ENCODE results near the gene WDR76. TPM values are rescaled to one million over a fixed set of nuclear protein-coding genes. Genes with fewer than 3 reads are reported as not detected.
"Not testable (repeated sequence)": the region's sequence is repeated elsewhere in the genome, so short reads cannot be mapped to it uniquely, and the experiment has no call there.

The WDR76 gene
- total RNA-seq, 2 donors from 2014 or later = 76.3 to 108 TPM

GRCh38 chr15:43799209-43799944 lies 27.4 kb upstream of the WDR76 start:
- no peak overlapping the region for H3K27ac Mint-ChIP-seq
- H3K4me1 Mint-ChIP-seq (ENCODE audit: low read depth) = peaks cover 57% of the 10 kb centered on the region
- H3K9me3 Mint-ChIP-seq = no peaks in the 10 kb centered on the region
- H3K4me3 Mint-ChIP-seq = peak overlapping the region; percentile 20 to 91
- no peak for ATAC-seq (replicated peaks in 1 of 2)
- no peak for DNase-seq
- no peaks in the 10 kb centered on the region for H3K27me3 Mint-ChIP-seq (ENCODE audit: low read depth)
- H3K36me3 Mint-ChIP-seq (ENCODE audit: insufficient read depth in 2 of 2) = peaks cover 12 to 42% of the 10 kb centered on the region in 2 donors

DNA sequence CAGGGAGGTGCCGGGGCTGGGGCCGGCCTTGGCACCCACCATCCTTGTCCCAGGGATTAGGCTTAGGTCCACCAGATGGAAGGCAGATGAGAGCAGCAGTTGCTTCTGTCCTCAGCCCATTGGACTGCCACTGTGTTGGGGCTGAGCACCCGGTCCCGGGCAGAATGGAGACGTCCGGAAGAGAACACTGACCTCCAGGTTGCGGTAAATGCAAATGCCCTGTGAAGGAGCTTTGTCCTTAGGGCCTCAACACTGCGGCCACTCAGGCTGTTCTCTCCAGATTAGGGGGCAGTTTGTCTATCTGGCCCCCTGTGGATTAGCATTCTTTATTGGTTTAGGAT lies 26.9 kb upstream of the WDR76 start, which contains the start of gene SERINC4:
TSS of gene SERINC4 (minus strand) at position 276 of the 341 bp plus-strand sequence. CDS start at position 42, 234 bp downstream.
- H3K27ac Mint-ChIP-seq = peak within 1 kb of the TSS; percentile 89
- H3K9me3 Mint-ChIP-seq = no peaks in the 10 kb centered on the region
- DNase-seq (no peak), ATAC-seq (replicated peaks in 1 of 2) (peak; percentile 1 to 2)
- peak within 1 kb of the TSS; percentile 89 to 91 for H3K4me3 Mint-ChIP-seq
- peaks cover 52% of the 10 kb centered on the region for H3K4me1 Mint-ChIP-seq (ENCODE audit: low read depth)
- H3K27me3 Mint-ChIP-seq (ENCODE audit: low read depth) = no peaks in the 10 kb centered on the region
- H3K36me3 Mint-ChIP-seq (ENCODE audit: insufficient read depth in 2 of 2) = peaks cover 11 to 43% of the 10 kb centered on the region in 2 donors

DNA sequence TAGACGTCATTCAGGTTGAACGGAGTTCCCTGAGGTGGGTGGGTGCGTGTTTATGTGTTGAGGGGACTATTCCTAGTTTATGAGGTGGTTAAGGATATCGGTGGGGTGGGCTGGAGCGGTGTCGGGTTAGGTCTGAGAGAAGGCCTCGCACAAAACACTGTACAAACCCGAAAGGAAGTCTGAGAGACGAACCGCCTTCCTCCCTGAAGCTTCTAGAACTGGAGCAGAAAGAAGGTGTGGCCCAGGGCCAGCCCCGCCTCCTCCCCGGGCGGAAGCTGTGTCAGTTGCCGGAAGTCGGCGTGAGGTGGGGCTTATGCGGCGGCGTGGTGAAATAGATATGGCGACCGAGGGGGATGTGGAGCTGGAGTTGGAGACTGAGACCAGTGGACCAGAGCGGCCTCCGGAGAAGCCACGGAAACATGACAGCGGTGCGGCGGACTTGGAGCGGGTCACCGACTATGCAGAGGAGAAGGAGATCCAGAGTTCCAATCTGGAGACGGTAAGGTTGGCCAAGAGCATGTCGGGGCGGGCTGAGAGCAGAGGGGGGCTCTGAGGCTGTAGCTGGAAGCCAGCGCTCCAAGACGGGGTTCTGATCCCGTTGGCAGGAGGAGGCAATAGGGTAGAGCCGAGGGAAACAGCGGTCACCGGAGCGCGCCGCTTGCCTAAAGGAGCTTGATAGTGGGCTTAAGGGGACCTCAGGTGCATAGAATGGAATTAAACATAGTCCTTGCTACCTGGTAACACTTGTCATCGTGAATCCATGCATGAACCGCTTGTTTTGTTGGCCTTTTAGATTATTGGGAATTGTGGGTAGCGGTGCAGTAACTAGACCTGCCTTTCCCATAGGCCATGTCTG lies 26.3 kb upstream of the WDR76 start, which contains the start of gene HYPK:
TSS of gene HYPK (plus strand) at position 314 of the 856 bp plus-strand sequence. CDS start at position 338, 24 bp downstream.
- no peaks in the 10 kb centered on the region for H3K27me3 Mint-ChIP-seq (ENCODE audit: low read depth)
- peak; percentile 98 for ATAC-seq (replicated peaks in 1 of 2)
- peak; percentile 94 for DNase-seq
- peak within 1 kb of the TSS; percentile 89 for H3K27ac Mint-ChIP-seq
- H3K9me3 Mint-ChIP-seq = no peaks in the 10 kb centered on the region
- peaks cover 46% of the 10 kb centered on the region for H3K4me1 Mint-ChIP-seq (ENCODE audit: low read depth)
- H3K4me3 Mint-ChIP-seq = peak within 1 kb of the TSS; percentile 89 to 91
- peaks cover 7 to 39% of the 10 kb centered on the region in 2 donors for H3K36me3 Mint-ChIP-seq (ENCODE audit: insufficient read depth in 2 of 2)

DNA sequence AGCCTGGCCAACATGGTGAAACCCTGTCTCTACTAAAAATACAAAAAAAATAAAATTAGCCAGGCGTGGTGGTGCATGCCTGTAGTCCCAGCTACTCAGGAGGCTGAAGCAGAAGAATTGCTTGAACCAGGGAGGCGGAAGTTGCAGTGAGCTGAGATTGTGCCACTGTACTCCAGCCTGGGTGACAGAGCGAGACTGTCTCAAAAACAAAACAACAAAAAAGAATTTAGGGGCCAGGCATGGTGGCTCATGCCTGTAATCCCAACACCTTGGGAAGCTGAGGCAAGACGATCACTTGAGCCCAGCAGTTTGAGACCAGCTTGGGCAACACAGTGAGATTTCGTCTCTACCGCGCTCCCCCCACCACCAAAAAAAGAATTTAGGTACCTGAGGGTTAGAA lies 24.1 kb upstream of the WDR76 start:
- H3K4me3 Mint-ChIP-seq; H3K27ac Mint-ChIP-seq; ATAC-seq (replicated peaks in 1 of 2); H3K27me3 Mint-ChIP-seq (ENCODE audit: low read depth); DNase-seq; H3K9me3 Mint-ChIP-seq: not testable (repeated sequence)
- H3K4me1 Mint-ChIP-seq (ENCODE audit: low read depth) = peaks cover 34% of the 10 kb centered on the region
- H3K36me3 Mint-ChIP-seq (ENCODE audit: insufficient read depth in 2 of 2) = peaks cover 16 to 42% of the 10 kb centered on the region in 2 donors

DNA sequence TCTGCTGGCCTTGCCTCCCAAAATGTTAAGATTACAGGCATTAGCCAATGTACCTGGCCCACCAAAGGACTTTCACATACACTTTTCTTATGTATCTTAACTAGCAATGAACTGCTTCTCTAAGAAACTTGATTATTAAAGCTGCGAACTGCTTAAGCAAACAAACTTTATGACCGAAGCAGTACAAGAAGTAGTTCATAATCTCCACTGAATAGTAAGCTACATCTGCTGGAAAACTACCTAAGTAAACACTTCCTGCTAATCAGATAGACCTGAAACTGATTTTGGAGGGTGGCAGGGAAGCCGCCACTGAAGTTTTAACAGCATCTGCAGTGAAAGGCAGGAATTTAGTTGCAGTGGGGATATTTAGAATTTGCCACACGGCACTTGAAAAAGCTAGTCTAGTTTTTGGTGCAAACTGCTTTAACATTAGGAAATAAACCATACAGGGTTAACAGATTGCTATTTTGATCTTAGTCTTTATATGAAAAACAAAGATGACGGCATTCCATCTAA lies 18.3 kb upstream of the WDR76 start:
- H3K36me3 Mint-ChIP-seq (ENCODE audit: insufficient read depth in 2 of 2) = peaks cover 22 to 37% of the 10 kb centered on the region in 2 donors
- H3K4me3 Mint-ChIP-seq = no peak overlapping the region
- H3K27ac Mint-ChIP-seq = no peak overlapping the region
- H3K4me1 Mint-ChIP-seq (ENCODE audit: low read depth) = peaks cover 4% of the 10 kb centered on the region
- H3K9me3 Mint-ChIP-seq = no peaks in the 10 kb centered on the region
- no peaks in the 10 kb centered on the region for H3K27me3 Mint-ChIP-seq (ENCODE audit: low read depth)
- DNase-seq = no peak
- ATAC-seq (replicated peaks in 1 of 2) = no peak

- H3K9me3 Mint-ChIP-seq = no peaks in the 10 kb centered on the region
- no peaks in the 10 kb centered on the region for H3K27me3 Mint-ChIP-seq (ENCODE audit: low read depth)
- no peak for DNase-seq
- no peak overlapping the region for H3K4me3 Mint-ChIP-seq
- peaks cover 4% of the 10 kb centered on the region for H3K4me1 Mint-ChIP-seq (ENCODE audit: low read depth)
- H3K27ac Mint-ChIP-seq = peak overlapping the region; percentile 91
- H3K36me3 Mint-ChIP-seq (ENCODE audit: insufficient read depth in 2 of 2) = peaks cover 22 to 33% of the 10 kb centered on the region in 2 donors
- no peak for ATAC-seq (replicated peaks in 1 of 2)
These were observed 17.7 kb upstream of the WDR76 start for GRCh38 chr15:43808960-43809678.

- not testable (repeated sequence) for H3K9me3 Mint-ChIP-seq; H3K4me3 Mint-ChIP-seq; ATAC-seq (replicated peaks in 1 of 2); H3K27me3 Mint-ChIP-seq (ENCODE audit: low read depth); DNase-seq
- peaks cover 14% of the 10 kb centered on the region for H3K4me1 Mint-ChIP-seq (ENCODE audit: low read depth)
- H3K27ac Mint-ChIP-seq = peak overlapping the region; percentile 20
- peaks cover 15 to 29% of the 10 kb centered on the region in 2 donors for H3K36me3 Mint-ChIP-seq (ENCODE audit: insufficient read depth in 2 of 2)
These were observed 11.7 kb upstream of the WDR76 start for GRCh38 chr15:43815064-43815463.

DNA sequence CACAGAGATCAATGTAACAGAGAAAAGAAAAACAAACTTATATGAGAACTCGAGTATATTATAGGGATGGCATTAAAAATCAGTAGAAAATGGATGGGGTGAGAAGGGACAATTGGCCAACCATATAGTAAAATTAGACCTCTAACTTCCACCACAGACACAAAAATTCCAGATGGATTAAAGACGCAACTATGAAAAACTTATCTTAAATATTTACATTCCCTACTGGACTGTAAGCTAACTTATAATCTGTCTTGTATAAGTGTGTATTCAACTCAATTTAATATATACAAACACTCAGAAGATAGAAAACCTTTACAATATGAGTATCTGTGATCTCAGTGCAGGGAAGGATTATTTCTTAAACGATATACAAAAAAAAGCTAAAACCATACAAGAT lies 5.3 kb upstream of the WDR76 start:
- H3K27me3 Mint-ChIP-seq (ENCODE audit: low read depth) = no peaks in the 10 kb centered on the region
- H3K27ac Mint-ChIP-seq = peak overlapping the region; percentile 91
- H3K4me1 Mint-ChIP-seq (ENCODE audit: low read depth) = peaks cover 66% of the 10 kb centered on the region
- H3K36me3 Mint-ChIP-seq (ENCODE audit: insufficient read depth in 2 of 2) = peaks cover 8 to 22% of the 10 kb centered on the region in 2 donors
- no peaks in the 10 kb centered on the region for H3K9me3 Mint-ChIP-seq
- peak overlapping the region; percentile 48 to 77 for H3K4me3 Mint-ChIP-seq
- DNase-seq = no peak
- ATAC-seq (replicated peaks in 1 of 2) = no peak

DNA sequence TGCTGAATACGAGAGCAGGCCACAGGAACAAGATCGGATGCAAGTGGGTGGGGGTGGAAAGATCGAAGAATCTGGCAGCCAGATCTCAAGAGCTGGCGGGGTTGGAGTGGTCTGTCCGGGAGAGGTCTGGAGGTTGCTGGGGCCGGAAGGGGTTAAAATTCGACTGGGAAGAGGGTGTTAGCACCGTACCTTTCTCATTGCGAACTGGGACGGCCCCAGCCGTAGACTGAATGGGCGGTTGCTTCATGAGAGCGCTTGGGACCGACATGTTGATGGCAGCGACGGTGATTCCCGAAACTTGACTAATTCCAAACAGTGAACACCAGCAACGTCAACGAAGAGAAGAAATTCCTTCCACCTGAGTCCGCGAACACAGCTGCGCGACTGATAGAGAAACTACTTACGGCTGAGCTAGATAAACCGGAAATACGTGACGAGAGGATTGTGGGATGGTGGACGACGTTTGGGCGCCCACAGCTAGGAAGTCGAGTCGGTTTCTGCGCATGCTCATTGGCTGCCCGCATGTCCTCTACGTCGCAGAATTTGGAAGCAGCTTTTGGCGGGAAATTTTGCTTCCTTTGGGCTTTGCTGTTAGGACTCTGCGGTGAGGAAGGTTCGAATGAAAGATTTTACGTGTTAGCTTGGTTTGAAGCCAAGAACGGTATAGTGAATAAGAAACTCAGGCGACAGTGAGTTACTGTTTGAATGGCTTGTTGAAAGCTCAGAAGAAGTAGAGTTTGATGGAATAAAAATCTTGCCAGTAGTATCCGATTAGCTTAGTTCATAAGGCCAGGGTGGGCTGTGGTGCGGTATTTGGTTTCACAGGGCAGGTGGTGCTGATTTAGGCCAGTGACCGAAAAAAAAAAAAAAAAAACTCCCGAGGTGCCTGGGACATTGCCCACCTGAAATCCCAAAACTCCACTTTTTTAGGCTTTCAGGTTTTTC lies 2.2 kb upstream of the WDR76 start, which contains the start of gene MFAP1:
TSS of gene MFAP1 (minus strand) at position 389 of the 945 bp plus-strand sequence. CDS start at position 268, 121 bp downstream.
- peak; percentile 83 to 88 for ATAC-seq (replicated peaks in 1 of 2)
- H3K27ac Mint-ChIP-seq = peak within 1 kb of the TSS; percentile 86
- H3K27me3 Mint-ChIP-seq (ENCODE audit: low read depth) = no peaks in the 10 kb centered on the region
- peak; percentile 91 to 92 for DNase-seq
- peaks cover 22 to 30% of the 10 kb centered on the region in 2 donors for H3K36me3 Mint-ChIP-seq (ENCODE audit: insufficient read depth in 2 of 2)
- H3K4me1 Mint-ChIP-seq (ENCODE audit: low read depth) = peaks cover 80% of the 10 kb centered on the region
- H3K4me3 Mint-ChIP-seq = peak within 1 kb of the TSS; percentile 95 to 98
- H3K9me3 Mint-ChIP-seq = no peaks in the 10 kb centered on the region

- peaks cover 22 to 35% of the 10 kb centered on the region in 2 donors for H3K36me3 Mint-ChIP-seq (ENCODE audit: insufficient read depth in 2 of 2)
- ATAC-seq (replicated peaks in 1 of 2); DNase-seq; H3K27me3 Mint-ChIP-seq (ENCODE audit: low read depth); H3K9me3 Mint-ChIP-seq: not testable (repeated sequence)
- peaks cover 83% of the 10 kb centered on the region for H3K4me1 Mint-ChIP-seq (ENCODE audit: low read depth)
- peak overlapping the region; percentile 95 to 98 for H3K4me3 Mint-ChIP-seq
- H3K27ac Mint-ChIP-seq = peak overlapping the region; percentile 83
These were observed 1.5 kb upstream of the WDR76 start for GRCh38 chr15:43825305-43825704.

GRCh38 chr15:43826029-43826507 lies 734 bp upstream of the WDR76 start:
- Mint-ChIP-seq H3K36me3 (ENCODE audit: insufficient read depth in 2 of 2) (peaks cover 22 to 37% of the 10 kb centered on the region in 2 donors), H3K4me1 (ENCODE audit: low read depth) (peaks cover 85% of the 10 kb centered on the region), H3K27ac (peak overlapping the region; percentile 97), H3K4me3 (peak overlapping the region; percentile 95 to 98), H3K9me3 (no peaks in the 10 kb centered on the region), H3K27me3 (ENCODE audit: low read depth) (no peaks in the 10 kb centered on the region)
- ATAC-seq (replicated peaks in 1 of 2) (no peak), DNase-seq (no peak)
